Suprapubic skin (tissue), 4 donors: ENCODE measurements around the gene SYNRG.

Source experiments
- CTCF ChIP-seq, 2 donors: fragments of 200-600 bp in 1 of 2; fragments of 450-650 bp in 1 of 2; sonication (generic) in 1 of 2; IDR thresholded peaks; one replicate each; pipeline ENCODE4 v1.5.1; 2016 to 2019; ENCODE audit warnings: antibody characterized with exemption in 2 of 2, mild to moderate bottlenecking in 1 of 2, moderate library complexity in 1 of 2
- EP300 ChIP-seq: sonication (generic); formaldehyde crosslinking; IDR thresholded peaks from one replicate; pipeline ENCODE4 v1.6.1; 2017; ENCODE audit warnings: antibody characterized with exemption
- POLR2A ChIP-seq, 2 donors: fragments of 450-650 bp; IDR thresholded peaks; one replicate each; pipeline ENCODE4 v1.6.1; 2017; ENCODE audit warnings: antibody characterized with exemption in 2 of 2, mild to moderate bottlenecking in 2 of 2, moderate library complexity in 2 of 2
- POLR2AphosphoS5 ChIP-seq, 3 donors: sonication (generic); formaldehyde crosslinking; IDR thresholded peaks; one replicate each; pipeline ENCODE4 v1.6.1; 2017; ENCODE audit warnings: antibody characterized with exemption in 3 of 3

GRCh38 chr17:37567137-37567536 lies 42.1 kb downstream of the SYNRG start:
- TF ChIP-seq POLR2A (IDR thresholded peaks at IDR 0.05) (no peak), CTCF (IDR thresholded peaks at IDR 0.05) (no peak), EP300 (no peak), POLR2AphosphoS5 (IDR thresholded peaks at IDR 0.05) (no peak)
